GM21526 (cell line): ENCODE measurements around the gene MCCD1.
"Not testable (repeated sequence)": the region's sequence is repeated elsewhere in the genome, so short reads cannot be mapped to it uniquely, and the experiment has no call there.

Experiments used
- ATAC-seq: cut with Tn5 transposase; IDR thresholded peaks from one replicate; pipeline ENCODE4 v1.9.1; 2021; ENCODE audit warnings: moderate library complexity; ENCODE audit not compliant: unreplicated experiment, low FRiP score

MCCD1 gene

GRCh38 chr6:31528821-31529328, at the start of gene MCCD1:
MCCD1 (plus strand) TSS chr6:31528962; CDS start chr6:31529015, 53 bp downstream.
- no peak for ATAC-seq

GRCh38 chr6:31479151-31479932, 49.4 kb upstream of the MCCD1 start:
- ATAC-seq, result no peak

- ATAC-seq, result no peak
Observed at GRCh38 chr6:31479933-31480535, 48.7 kb upstream of the MCCD1 start.

- ATAC-seq, result no peak
Observed at GRCh38 chr6:31480574-31480973, 48.2 kb upstream of the MCCD1 start.

- ATAC-seq, result no peak
Observed at GRCh38 chr6:31483392-31483791, 45.4 kb upstream of the MCCD1 start.

- no peak for ATAC-seq
Observed at GRCh38 chr6:31485055-31485454, 43.7 kb upstream of the MCCD1 start.

- ATAC-seq, result not testable (repeated sequence)
Observed at GRCh38 chr6:31486065-31486837, 42.5 kb upstream of the MCCD1 start.

GRCh38 chr6:31487674-31488073, 41.1 kb upstream of the MCCD1 start:
- not testable (repeated sequence) for ATAC-seq

- ATAC-seq, result no peak
Observed at GRCh38 chr6:31489086-31489485, 39.7 kb upstream of the MCCD1 start.

- no peak for ATAC-seq
Observed at GRCh38 chr6:31490115-31490873, 38.5 kb upstream of the MCCD1 start.

- ATAC-seq, result not testable (repeated sequence)
Observed at GRCh38 chr6:31493550-31493874, 35.2 kb upstream of the MCCD1 start.

- peak; percentile 44 for ATAC-seq
Observed at GRCh38 chr6:31493875-31494694, 34.7 kb upstream of the MCCD1 start.

- ATAC-seq, result no peak
Observed at GRCh38 chr6:31495580-31495979, 33.2 kb upstream of the MCCD1 start.

- not testable (repeated sequence) for ATAC-seq
Observed at GRCh38 chr6:31496826-31497225, 31.9 kb upstream of the MCCD1 start.

GRCh38 chr6:31497531-31498476, 31.0 kb upstream of the MCCD1 start, which contains the start of gene MICB:
MICB (plus strand) TSS chr6:31498145; CDS start chr6:31498194, 49 bp downstream.
- ATAC-seq, result peak; percentile 47

GRCh38 chr6:31498748-31499147, 30.0 kb upstream of the MCCD1 start:
- ATAC-seq, result no peak

- not testable (repeated sequence) for ATAC-seq
Observed at GRCh38 chr6:31499648-31500047, 29.1 kb upstream of the MCCD1 start.

- ATAC-seq, result no peak
Observed at GRCh38 chr6:31502586-31502985, 26.2 kb upstream of the MCCD1 start.
